Endometrial microvascular endothelial cells (primary cell): ENCODE measurements around the gene TBX18. TPM values are rescaled to one million over a fixed set of nuclear protein-coding genes. Genes with fewer than 3 reads are reported as not detected.

Experiments
- in situ Hi-C: cut with HindIII; loops from 2 replicates; pipeline ENCODE4 v1.10.0; 2017; ENCODE audit warnings: low sequenced_read_pairs, low pct_unique_long_range_greater_than_20kb; ENCODE audit errors: inconsistent ontology term
- total RNA-seq: library from RNA; depleted of rRNA; stranded (reverse); fragments of >200 nt; gene quantifications from one replicate; pipeline ENCODE4 v1.2.3, GENCODE V29; 2015; ENCODE audit errors: inconsistent ontology term

The TBX18 gene
- total RNA-seq, 1 donor from 2014 or later: 0.28 TPM

DNA sequence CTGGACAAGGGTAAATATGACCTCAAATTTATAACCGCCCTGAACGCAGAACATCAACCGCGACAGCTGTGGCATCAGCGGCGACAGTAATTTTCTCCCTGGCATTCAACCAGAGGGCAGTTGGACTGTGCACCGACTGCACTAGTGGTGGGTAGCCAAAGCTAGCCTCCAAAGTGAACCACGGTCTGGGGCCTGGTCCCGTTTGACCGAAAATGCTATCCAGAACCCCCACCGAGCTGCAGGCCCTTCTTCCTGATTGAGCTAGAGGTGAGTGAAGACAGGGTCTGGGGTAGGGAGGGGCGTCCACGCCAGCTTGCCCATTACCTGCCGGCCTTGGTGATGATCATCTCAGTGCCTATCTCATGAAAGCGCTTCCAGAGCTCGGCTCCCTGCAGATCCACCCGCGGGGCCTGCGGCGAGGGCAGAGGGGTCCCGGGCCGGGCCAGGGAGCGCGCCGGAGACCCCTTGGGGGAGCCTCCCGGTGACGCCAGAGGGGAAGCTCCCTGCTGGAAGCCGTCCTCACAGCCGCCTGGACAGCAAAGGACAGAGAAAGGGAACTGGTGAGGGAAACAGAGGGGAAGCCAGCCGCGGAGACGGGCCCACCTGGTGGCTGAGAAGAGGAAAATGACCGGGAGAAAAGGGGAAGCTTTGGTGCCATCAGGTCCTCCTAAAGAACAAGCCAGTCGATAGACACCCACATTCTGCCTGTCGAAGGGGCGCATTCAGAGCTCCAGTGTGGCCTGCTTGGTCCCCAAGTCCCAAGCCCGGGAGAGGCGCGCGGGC lies 2.0 kb downstream of the TBX18 start:
- in situ Hi-C loops: loop anchor here (10.0 to 25.0 kb wide), 2 partner anchors 125 to 338 kb away; no protein-coding TSS in a partner anchor

DNA sequence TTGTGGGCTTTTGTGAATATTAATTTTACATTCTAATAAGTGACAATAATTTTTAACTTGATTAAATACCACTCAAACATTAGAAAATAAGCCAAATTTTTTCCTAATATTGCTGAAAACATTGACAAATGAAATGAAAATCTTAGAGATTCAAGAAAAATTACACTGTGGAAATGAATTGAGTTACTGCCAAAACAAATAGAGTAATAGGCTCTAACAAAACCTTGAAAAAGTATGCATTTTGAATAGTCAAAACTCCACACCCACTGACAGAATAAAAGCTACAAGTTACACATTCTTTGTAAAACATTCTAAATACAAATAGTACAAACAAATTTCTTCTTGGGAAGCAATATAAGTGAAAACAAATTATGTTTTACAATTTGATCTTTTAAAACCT lies 5.9 kb downstream of the TBX18 start:
- in situ Hi-C loops: loop anchor here (25.0 kb wide), 1 partner anchor 121 kb away; no protein-coding TSS in a partner anchor

DNA sequence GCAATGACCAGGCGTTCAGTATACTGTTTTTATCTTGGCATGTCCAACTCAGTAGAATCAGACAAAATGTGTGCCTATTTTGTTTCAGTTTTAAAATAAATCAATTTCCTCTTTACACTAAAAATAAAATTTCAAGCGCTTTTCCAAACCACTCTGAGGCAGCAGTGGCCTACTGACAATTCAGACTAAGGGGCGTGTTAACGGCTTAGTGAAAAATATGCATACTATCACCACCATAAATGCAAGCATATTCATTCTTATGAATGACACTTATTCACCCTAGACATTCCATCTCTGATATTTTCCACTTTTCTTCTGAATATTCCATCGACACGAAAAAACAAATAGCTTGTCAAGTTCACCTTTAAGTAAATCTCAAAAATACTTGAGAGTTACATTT lies 7.5 kb downstream of the TBX18 start:
- in situ Hi-C loops: loop anchor here (25.0 kb wide), 1 partner anchor 120 kb away; no protein-coding TSS in a partner anchor

DNA sequence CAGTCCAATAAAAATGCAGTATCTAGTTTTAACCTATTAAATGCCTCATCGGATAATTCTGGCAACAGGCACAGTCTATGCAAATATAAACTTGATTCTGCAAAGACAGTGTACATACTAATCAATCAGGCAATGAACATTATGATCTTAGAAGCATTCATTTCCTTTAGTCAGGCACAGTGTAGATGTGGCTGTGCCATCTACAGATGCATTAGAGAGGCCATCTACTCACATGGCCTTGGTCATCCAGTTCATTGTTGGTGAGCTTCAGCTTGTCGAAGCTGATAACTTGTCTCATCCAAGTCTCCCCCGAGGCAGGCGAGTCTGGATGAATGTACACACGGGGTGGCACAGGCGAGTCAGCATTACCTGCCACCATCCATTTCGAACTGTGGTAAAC lies 7.9 kb downstream of the TBX18 start:
- in situ Hi-C loops: loop anchor here (25.0 kb wide), 1 partner anchor 119 kb away; no protein-coding TSS in a partner anchor

DNA sequence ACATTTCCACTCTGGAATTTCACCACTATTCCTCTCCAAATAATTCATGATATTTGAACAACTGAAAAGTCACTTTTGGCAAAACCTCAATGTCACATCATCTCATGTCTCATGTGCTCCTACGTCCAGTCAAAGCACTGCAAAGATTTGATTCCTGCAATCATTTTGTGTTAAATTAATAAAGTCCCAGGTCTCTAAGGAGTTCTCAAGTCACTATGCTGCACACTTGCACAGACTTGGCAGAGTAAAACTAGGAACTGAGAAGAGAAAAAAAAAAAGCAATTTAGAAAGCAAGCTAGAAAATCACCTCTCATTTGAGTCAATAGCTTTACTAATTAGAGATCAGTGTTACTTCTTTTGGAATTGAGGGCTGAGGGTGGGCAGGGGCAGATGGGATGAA lies 11.2 kb downstream of the TBX18 start:
- in situ Hi-C loops: loop anchor here (25.0 kb wide), 1 partner anchor 116 kb away; no protein-coding TSS in a partner anchor

DNA sequence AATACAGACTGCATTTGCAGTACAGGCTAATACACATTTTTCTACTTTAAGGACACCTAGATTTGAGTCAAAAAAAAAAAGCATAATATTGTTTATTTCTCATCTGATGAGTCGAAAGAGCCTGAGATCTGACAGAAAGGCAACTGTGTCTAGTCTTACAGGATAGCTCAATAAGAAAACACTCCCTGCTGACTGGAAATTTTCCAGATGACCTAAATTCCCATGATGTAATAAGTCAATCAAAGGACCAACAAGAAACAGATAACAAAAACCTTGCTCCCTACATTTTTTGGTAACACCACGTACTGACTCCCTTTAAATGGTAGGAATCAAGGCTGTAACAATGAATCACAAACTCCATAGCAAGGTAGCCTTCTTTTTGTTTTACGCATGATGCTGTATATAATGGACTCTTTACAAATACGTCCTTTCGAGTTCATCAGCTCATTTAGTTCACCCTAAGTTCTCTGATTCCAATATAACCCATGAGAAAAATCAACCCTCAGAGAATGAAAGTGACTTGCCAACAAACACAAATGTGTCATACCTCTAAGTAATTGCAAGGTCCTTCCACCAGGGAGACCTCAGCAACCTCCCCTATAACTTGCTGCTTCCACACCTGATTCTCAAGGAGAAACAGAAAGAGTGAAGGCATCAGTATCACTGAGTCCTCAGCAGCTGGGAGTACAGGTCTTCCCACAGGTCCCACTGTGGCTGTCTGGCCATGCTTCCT lies 12.1 kb downstream of the TBX18 start:
- in situ Hi-C loops: loop anchor here (25.0 kb wide), 1 partner anchor 115 kb away; no protein-coding TSS in a partner anchor

DNA sequence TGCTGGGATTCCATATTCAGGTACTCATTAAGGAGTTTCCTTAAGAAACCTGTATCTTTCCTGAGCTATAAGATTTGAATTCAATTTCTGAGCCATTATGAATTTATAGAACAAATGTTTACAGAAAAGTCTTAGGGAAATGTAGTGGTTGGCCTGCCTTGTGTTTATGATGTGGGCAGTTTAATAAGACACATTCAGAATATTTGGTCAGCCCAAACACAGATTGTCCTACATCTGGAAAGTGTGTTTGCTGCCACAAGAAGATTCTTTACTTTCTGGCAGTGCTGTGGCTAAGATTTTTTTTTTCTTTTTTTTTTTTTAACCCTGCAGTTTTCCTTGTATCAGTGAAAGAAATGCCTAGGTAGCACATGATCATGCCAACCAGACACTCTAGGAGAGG lies 15.2 kb downstream of the TBX18 start:
- in situ Hi-C loops: no loop called here

DNA sequence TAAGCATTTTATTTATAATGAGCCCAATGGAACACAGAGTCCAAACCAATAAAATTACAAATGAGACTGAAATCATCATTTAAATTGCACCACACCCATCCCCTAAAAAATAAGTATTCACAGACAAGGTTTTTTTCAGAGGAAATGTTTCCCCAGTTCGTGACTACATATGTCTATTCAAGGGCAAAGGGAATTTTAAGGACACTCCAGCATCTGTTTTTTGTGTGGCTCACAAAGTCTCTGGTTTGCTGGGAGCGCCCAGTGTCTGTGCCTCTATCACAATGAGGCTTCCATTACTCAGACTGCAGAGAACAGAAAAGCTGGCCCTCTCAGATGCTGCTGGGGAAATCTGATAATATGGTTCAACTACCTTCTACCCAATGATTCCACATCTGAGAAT lies 16.0 kb downstream of the TBX18 start:
- in situ Hi-C loops: no loop called here

DNA sequence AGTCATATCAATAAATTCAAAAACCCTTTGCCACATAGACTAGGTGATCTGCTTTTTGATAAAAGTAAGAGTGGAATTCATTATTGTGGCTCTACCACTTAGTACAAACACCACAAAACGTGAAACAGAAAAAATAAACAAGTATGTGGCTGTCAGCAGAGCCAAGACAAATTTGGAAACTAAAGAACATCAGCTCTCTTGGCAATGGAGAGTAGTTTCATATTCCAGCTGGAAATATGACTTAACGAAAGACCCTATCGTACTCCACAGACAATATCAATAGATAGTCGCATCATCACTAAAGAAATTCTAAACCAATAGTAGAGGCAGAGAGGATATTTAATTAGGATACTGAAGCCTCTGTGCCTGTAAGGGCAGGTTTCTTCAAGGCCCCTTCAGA lies 20.8 kb downstream of the TBX18 start:
- in situ Hi-C loops: no loop called here

DNA sequence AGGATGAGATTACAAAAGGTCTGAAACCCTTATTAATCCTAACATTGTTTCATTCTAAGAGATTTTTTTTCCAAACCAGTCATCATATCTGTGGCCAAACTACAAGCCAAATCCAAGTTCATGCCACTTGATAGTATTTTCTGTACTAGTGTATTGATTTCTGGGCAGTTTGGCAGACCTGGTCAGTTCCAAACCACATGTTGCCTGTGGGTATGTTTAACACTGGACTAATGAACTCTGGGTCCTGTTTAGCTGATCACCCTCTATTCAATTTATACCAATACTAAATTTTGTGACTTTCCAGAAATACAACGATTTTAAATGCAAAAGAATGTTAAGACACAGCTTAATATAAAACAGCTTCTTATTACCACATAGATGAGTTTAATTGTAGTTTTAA lies 24.0 kb downstream of the TBX18 start:
- in situ Hi-C loops: no loop called here

DNA sequence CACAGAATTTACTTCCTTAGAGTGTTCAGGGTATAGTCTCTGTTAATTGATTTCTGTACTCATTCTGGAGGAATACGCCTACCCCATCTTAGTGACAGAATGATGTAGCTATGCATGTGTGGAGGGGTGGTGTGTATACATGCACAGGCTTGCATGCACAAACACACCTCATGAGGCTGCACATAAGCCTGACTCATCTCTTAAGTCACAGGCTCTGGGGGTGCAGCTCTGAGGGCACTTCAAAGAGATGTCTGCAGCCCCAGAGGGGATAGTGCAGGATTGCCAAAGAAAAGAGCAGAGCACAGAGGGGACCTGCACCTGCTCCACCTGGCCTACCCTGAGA lies 24.6 kb downstream of the TBX18 start:
- in situ Hi-C loops: no loop called here

DNA sequence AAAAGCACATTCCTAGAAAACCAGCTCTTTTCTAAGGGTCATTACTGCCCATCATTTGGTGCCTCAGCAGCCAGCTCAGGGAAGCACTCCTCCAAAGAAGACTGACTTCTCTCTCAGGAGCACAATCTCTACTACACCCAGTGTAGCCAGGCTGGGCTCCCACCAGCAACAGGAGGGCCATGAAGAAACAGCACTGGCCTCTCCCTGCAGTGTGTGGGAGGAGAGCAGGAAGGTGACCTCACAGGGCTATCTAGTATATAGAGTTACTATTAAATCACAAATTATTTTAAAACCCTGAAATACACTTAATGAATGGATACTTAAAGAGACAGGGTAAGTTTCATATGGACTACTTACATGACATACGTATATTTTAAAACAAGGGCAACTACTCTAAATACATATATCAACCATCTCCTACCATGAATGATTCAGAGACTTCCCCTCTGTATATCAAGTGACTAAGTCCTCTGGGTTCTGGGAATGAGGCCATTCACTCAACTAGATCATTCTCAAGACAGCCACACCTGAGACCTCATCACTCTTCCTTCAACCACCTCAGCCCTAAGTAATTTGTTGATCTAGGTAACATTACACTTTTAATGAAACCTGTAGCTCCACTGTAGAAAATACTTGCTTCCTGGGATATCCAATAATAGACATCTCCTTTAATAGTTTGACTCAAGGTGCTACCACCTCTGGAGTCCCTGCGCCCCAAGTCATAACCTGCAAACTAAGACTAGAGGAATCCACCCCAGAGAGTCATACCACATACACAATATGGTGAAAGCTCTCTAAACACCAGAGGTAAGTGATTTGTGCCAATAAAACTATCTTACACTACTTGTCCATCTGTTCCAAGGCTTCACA lies 25.2 kb downstream of the TBX18 start:
- in situ Hi-C loops: no loop called here

DNA sequence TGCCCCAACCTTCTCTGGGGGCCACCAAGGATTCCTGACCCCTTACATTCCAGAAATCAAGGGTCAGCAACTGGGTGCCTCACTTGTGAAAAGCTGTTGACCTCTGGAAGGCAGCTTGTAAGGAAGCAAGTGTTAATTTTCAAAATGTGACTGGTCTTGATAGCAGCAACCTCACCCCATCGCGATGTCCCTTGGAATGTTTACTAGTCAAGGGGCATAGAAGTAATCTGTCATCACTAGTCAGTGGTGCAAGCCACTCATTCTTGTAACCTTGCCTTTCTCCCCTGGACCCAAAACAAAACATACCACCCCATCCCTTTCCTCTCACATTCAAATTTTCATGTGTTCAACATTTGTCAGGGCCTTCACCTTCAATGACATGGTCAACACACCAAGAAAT lies 30.5 kb downstream of the TBX18 start:
- in situ Hi-C loops: no loop called here

DNA sequence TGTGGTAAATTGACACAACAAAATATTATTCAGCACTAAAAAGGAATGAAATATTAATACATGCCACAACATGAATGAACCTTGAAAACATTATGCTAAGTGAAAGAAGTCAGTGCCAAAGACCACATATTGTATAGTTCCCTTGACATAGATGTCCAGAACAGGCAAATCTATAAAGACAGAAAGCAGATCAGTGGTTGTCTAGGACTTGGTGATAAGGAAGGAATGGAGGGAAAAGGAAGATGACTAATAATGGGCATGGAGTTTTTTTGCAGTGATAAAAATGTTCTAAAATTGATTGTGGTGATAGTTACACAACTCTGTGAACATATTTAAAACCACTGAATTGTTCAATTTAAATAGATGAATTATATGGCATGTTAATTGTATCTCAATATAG lies 32.5 kb downstream of the TBX18 start:
- in situ Hi-C loops: no loop called here

DNA sequence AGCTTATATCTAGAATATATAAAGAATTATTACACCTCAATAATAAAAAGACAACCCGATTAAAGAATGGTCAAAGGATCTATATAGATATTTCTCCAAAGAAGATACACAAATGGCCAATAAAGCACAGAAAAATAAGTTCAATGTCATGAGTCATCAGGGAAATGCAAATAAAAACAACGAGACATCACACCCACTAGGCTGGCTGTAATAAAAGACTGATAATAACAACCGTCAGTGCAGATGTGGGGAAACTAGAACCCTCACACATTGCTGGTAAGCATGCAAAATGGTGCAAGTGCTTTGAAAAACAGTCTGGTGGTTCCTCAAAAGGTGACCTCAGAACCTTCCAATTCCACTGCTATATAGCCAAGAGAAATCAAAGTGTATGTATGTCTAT lies 33.0 kb downstream of the TBX18 start:
- in situ Hi-C loops: no loop called here

DNA sequence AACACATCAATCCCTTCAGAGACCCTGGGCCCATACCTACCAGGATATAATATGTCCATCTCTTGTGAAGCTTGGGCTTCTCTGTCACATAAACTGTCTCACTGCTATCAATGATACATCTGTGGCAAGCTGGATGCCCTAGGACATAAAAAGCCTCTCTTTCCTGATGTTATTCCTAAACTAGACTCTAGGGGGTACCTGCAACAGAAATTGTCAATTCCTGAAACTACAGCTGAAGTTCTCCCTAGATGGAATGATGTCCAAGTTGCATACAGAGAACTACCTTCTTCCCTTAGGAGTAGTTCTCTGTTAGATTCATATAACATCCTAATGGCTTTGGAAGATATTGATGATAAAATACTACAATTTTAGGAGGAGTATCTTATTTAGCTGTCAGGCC lies 35.8 kb downstream of the TBX18 start:
- in situ Hi-C loops: no loop called here

DNA sequence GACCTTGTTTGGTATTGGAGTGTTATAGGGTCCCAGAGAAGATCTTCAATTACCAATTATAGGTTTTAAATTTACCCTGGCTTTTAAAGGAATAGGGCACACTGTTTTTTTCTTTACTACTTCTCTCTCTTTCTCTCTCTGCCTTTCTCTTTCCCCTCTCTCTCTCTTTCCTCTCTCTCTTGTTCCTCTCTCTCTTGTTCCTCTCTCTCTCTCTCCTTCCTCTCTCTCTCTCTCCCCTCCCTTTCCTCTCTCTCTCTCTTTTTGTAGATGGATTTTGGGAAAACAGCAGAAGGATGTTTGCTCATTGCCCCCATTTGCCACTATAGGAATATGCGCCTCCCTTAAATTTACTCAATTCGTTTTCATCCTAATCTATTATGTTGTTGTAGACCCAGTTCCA lies 45.2 kb downstream of the TBX18 start:
- in situ Hi-C loops: no loop called here

DNA sequence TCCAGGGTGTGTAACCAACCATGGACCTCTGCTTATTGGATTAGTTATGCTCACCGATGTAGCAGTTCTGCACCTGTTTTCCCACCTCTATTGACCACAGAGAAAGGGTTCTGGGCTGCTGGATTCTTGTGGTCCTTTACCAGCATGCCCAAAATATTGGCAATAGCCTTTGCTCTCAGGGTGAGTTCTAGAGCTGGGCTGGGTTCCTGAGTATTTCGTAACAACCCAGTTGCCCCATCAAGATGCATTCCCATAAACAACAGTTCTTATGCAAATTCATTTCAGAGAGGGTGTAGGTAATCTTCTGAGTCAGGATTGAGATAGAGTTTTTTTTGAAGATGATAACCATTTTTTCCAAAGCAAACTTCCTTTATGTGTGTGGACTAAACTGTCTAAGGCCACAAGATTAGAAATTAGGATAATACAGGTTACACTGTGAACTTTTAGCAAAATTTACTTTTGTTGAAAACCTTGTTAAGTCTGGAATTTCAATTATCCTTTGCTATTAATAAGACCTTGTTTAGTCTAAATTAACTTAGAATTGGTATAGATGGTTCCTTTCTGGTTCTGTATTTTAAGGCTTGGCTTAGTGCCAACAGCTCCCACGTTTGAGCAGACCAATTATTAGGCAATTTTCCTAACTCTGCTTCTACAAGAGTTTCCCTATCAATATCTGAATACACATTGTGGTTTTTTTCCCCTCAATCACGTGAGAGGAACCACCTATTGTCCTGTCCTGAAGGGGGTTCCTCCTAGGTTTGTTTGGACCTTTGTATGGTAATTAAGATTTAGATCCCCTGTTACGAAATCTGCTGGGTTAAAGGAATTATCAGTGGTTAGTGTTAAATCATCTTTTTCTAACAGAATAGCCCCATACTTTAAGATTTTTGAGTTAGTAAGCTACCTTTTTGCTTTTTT lies 46.1 kb downstream of the TBX18 start:
- in situ Hi-C loops: no loop called here
